GM19193 (cell line): ENCODE results near the gene SULF2.

ENCODE experiments used
- POLR2A ChIP-seq: IDR thresholded peaks from 4 replicates; pipeline ENCODE4 v1.6.1; 2011; ENCODE audit not compliant: insufficient read depth, insufficient read length; ENCODE audit errors: extremely low read depth

The SULF2 gene

GRCh38 chr20:47677635-47678453 lies 107.4 kb downstream of the SULF2 start:
- no peak for TF ChIP-seq POLR2A

DNA sequence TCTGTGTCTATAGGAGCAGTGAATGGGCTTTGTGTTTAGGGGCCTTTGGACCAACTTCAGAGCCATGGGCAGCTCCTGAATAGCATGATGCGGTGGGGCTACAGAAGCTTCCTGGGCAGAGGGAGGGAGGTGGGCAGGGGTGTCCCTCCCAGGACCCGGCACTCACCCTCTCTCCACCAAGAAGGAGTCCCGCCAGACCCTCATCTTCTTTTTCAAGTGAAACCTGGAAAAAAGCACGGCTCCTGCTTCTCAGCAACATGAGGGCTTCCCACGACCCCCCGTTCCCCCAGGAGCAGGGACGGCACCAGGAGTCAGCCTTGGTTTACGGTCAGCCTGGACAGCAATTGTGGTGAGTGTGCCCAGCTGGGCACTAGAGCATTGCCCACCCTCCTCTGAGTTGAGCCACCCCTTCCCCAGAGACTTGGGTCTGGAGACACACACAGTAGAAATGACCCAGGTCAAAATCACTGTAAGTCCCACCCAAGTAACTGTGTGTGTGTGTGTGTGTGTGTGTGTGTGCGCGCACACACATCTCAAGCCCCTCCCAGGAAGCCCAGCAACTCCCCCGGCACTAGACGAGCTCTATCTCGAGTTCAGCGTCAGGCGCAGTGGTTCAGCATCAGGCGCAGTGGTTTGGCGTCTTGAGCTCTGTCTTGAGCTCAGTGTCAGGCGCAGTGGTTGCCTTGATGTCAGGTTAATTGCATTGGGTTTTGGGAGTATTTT lies 108.2 kb downstream of the SULF2 start:
- no peak for TF ChIP-seq POLR2A

DNA sequence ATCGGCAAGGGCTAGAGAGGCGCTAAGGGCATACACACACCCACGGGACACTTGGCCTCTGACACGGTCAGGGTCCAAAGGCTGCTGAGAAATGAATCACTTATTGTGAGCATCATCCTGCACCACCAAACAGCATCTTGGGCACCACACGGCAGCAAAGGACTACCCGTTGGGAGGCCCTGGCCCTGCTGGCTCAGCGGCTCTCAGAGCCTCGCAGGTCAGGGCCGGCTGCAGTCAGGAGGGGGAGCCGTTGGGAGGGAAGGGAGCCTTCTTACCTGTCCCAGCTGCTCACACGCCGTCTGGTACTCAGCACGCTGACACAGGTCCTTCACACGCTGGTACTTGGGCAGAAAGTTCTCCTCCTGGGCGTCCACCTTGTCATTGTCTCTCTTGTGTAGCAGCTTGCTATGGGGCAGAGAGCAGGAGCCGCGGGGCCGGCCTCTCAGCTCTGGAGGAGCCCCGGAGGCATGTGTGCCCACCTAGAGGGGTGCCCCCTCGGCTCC lies 109.0 kb downstream of the SULF2 start:
- no peak for TF ChIP-seq POLR2A

DNA sequence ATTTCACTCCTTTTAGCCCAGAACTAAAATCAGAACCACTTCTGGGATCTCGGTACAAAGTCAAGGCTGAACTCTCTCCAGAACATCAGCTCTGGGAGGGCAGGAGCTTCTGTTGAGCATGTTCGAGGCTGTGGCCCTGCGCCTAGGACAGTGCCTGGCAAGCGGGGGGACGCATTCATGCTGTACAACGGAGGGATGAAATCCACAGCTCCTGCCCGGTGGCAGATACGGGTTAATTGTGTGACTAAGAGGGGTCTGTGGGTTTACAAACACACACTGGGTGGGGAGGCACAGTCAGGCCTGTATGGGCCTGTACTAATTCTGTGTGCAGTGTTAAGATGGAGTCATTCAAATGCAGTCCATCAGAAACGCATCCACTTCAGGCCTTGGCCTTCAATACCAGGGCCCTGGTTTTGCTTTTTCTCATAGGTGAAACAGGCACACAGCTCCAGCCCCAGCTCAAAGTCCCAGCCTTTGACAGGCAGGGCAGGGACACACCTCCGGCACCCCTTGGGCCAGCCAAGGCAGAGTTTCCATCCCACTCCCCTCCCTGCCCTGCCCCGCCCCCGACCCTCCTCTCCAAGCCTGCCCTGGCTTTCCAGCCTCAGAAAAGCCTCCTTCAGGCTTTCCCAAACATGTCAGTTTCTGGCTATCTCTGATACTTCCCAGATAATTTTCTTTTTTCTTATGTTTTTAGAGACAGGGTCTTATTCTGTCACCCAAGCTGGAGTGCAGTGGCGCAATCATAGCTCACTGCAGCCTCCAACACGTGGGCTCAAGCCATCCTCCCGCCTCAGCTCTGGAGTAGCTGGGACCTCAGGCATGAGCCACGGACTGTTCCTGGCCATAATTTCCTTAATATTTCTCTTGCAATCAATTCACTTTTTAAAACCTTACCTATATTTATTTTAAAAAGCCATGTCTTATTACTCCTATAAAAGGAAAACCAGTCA lies 109.8 kb downstream of the SULF2 start:
- no peak for TF ChIP-seq POLR2A

GRCh38 chr20:47674686-47675085 lies 110.6 kb downstream of the SULF2 start:
- TF ChIP-seq POLR2A = no peak

DNA sequence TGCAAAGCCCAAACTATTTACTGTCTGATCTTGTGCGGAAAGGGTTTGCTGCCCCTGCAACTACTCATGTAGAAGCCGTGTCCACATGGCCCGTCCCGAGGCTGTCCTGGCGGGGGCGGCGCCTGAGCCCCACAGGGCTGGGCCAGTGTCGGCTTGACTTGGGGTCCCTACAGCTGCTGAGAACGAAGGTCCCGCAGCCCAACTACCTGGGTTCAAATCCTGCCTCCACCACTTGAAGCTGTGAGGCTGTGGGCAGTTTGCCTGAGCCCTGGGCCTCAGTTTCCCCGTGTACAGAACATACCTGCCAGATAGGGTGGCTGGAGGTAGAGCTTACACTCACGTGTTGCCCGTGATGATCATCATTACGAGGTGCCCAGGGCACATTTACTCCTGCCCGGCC lies 111.1 kb downstream of the SULF2 start:
- no peak for TF ChIP-seq POLR2A

GRCh38 chr20:47673671-47673955 lies 111.7 kb downstream of the SULF2 start:
- no peak for TF ChIP-seq POLR2A

- no peak for TF ChIP-seq POLR2A
Observed at GRCh38 chr20:47672886-47673670, 112.2 kb downstream of the SULF2 start.

- TF ChIP-seq POLR2A = no peak
Observed at GRCh38 chr20:47672166-47672565, 113.1 kb downstream of the SULF2 start.

DNA sequence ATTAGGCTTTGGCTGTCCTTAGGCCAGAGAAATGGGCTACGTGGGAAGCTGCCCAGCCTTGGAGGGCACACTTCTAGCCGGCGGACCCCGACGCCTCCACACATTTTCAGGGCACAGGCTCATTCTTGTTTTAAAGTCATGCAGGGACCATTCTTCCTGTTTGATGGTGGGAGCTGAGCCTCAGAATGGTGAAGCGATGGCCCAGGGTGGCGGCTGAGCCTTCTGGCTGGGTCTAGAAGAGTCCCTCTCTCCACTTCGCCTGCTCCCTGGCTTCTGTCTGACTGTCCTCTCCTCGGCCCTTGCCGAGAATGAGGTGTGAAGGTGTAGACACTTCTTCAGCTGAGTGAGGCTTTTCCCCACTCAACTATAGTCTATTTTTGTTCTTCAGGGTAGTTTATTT lies 114.4 kb downstream of the SULF2 start:
- no peak for TF ChIP-seq POLR2A

GRCh38 chr20:47669927-47670890 lies 115.1 kb downstream of the SULF2 start:
- peak; percentile 19 for TF ChIP-seq POLR2A

DNA sequence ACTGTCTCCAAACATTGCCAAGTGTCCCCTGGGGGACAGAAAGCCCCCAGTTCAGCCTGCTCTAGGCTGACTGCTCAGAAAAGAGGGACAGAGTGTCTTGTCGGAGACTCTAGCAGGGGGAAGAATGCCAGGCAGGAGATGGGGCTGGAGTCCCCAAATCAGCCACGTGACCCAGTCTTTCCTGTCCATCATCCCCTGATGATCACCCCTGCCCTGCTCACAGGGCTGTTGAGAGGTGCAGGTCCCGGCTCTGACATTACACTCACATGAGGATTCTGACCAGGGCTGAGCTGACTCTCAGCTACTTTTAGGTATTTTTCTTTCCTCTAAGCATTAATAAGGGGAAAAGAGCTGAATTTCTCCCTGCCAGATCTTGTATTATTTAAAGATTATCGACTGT lies 115.8 kb downstream of the SULF2 start:
- TF ChIP-seq POLR2A = peak; percentile 10

DNA sequence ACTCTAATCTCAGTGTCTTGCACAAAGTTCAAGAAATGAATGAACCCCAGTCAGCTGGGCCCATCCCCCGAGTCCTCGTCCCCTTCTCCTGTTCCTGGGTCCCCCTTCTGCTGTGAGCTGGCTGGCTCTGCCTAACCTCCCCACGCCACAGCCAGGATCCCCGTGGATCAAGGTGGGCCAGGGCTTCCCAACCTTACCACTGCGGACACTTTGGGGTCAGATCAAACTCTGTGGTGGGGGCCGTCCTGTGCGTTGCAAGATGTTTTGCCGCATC lies 116.2 kb downstream of the SULF2 start:
- no peak for TF ChIP-seq POLR2A
